ENCODE results near the gene HAND2.

- TF ChIP-seq, protein P1, sequence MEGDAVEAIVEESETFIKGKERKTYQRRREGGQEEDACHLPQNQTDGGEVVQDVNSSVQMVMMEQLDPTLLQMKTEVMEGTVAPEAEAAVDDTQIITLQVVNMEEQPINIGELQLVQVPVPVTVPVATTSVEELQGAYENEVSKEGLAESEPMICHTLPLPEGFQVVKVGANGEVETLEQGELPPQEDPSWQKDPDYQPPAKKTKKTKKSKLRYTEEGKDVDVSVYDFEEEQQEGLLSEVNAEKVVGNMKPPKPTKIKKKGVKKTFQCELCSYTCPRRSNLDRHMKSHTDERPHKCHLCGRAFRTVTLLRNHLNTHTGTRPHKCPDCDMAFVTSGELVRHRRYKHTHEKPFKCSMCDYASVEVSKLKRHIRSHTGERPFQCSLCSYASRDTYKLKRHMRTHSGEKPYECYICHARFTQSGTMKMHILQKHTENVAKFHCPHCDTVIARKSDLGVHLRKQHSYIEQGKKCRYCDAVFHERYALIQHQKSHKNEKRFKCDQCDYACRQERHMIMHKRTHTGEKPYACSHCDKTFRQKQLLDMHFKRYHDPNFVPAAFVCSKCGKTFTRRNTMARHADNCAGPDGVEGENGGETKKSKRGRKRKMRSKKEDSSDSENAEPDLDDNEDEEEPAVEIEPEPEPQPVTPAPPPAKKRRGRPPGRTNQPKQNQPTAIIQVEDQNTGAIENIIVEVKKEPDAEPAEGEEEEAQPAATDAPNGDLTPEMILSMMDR (IDR thresholded peaks at IDR 0.05) = no peak
- TF ChIP-seq POLR2AphosphoS5 (IDR thresholded peaks at IDR 0.05) = no peak
- no peak for TF ChIP-seq POLR2A (IDR thresholded peaks at IDR 0.05)
- no peak for TF ChIP-seq EP300 (IDR thresholded peaks at IDR 0.05)
Measured at GRCh38 chr4:173565281-173565680, 35.3 kb upstream of the HAND2 start.
